ENCODE data around the gene CCDC33. TPM values are rescaled to one million over a fixed set of nuclear protein-coding genes. Genes with fewer than 3 reads are reported as not detected.

Gene CCDC33
- total RNA-seq, 1 experiment from 2014 or later: 10.6 TPM

DNA sequence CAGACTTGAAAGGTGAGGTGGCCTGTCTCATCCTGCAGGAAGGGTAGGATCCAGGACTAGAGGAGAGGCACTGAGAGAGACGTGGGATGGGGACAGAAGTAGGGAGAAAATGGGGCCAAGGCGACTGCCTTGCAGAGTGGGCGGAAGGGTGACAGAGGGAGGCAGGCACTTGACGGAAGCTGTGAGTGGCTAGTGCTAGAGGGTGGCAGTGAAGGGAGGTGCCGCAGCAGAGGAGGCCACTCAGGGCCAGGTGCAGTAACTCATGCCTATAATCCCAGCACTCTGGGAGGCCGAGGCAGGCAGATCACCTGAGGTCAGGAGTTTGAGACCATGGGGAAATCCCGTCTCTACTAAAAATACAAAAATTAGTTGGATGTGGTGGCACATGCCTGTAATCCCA, 7.3 kb downstream of the CCDC33 start:
- ATAC-seq: no peak
- H3K9me3 Mint-ChIP-seq: no peaks in the 10 kb centered on the region
- no peak overlapping the region for H3K27ac Mint-ChIP-seq
- H3K27me3 Mint-ChIP-seq (ENCODE audit: low read depth): peaks cover 31% of the 10 kb centered on the region
- TF ChIP-seq GABPB1 (CRISPR knock-in tag; IDR thresholded peaks at IDR 0.05): no peak
- no peak for TF ChIP-seq NFYB (CRISPR knock-in tag; conservative IDR thresholded peaks at IDR 0.05; ENCODE audit: low read depth)
- no peak for TF ChIP-seq SP1 (CRISPR knock-in tag; conservative IDR thresholded peaks at IDR 0.05)
- TF ChIP-seq, protein P1, sequence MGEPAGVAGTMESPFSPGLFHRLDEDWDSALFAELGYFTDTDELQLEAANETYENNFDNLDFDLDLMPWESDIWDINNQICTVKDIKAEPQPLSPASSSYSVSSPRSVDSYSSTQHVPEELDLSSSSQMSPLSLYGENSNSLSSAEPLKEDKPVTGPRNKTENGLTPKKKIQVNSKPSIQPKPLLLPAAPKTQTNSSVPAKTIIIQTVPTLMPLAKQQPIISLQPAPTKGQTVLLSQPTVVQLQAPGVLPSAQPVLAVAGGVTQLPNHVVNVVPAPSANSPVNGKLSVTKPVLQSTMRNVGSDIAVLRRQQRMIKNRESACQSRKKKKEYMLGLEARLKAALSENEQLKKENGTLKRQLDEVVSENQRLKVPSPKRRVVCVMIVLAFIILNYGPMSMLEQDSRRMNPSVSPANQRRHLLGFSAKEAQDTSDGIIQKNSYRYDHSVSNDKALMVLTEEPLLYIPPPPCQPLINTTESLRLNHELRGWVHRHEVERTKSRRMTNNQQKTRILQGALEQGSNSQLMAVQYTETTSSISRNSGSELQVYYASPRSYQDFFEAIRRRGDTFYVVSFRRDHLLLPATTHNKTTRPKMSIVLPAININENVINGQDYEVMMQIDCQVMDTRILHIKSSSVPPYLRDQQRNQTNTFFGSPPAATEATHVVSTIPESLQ (CRISPR knock-in tag; IDR thresholded peaks at IDR 0.05): no peak
- TF ChIP-seq ZNF532 (CRISPR knock-in tag; IDR thresholded peaks at IDR 0.05; ENCODE audit: borderline replicate concordance): no peak
- TF ChIP-seq HMGA2 (CRISPR knock-in tag; IDR thresholded peaks at IDR 0.05): no peak
- no peak for DNase-seq (ENCODE audit: low spot score)
- H3K4me3 Mint-ChIP-seq: no peak overlapping the region
- peaks cover 46% of the 10 kb centered on the region for H3K4me1 Mint-ChIP-seq
- CTCF ChIA-PET: interaction anchor here (1.2 to 2.1 kb wide), 5 partner anchors 40 to 77 kb away, joined by 3 to 9 read pairs (median 5); partner anchors contain the start of gene STRA6
- POLR2A ChIA-PET: no interaction called here
- H3K36me3 Mint-ChIP-seq: no peaks in the 10 kb centered on the region

DNA sequence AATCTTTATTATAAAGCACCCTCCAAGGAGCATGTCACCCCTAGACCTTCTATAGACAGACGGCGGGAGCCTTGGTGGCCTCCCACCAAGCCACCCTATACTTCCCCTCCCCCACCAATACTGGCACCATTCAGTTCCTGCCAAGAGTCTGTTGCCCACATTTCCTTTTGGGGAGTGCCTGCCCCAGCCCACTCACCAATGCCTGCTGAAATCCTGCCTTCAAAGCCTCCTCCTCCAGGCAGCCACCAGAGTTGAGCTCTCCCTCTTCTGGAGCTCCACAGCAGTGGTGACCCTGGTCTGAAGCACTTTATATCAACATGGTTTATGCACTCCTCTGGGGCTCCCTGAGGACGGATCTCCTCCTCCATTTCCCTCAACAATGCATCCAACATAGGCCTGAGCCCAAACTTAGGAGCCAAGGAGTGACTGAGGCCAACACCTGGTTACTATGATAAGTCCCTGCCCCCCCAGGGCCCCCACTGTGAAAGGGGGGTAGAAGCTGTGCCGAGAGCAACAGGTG, 8.8 kb downstream of the CCDC33 start:
- DNase-seq (ENCODE audit: low spot score) (no peak), ATAC-seq (peak; percentile 9; the same call in 1 of the 2 replicates)
- Mint-ChIP-seq H3K27ac (no peak overlapping the region), H3K27me3 (ENCODE audit: low read depth) (peaks cover 26% of the 10 kb centered on the region), H3K4me3 (peak overlapping the region; percentile 59), H3K9me3 (no peaks in the 10 kb centered on the region), H3K36me3 (no peaks in the 10 kb centered on the region), H3K4me1 (peaks cover 32% of the 10 kb centered on the region)
- CTCF ChIA-PET: interaction anchor here (0.7 to 2.1 kb wide), 13 partner anchors 10 to 280 kb away, joined by 3 to 12 read pairs (median 5); partner anchors contain the start of gene STRA6
- TF ChIP-seq TEAD1 (CRISPR knock-in tag; IDR thresholded peaks at IDR 0.05): no peak
- no peak for TF ChIP-seq ZNF671 (CRISPR knock-in tag; IDR thresholded peaks at IDR 0.05)
- no peak for TF ChIP-seq JAZF1 (CRISPR knock-in tag; IDR thresholded peaks at IDR 0.05)
- no peak for TF ChIP-seq MAX (CRISPR knock-in tag; IDR thresholded peaks at IDR 0.05)
- TF ChIP-seq, protein P2, sequence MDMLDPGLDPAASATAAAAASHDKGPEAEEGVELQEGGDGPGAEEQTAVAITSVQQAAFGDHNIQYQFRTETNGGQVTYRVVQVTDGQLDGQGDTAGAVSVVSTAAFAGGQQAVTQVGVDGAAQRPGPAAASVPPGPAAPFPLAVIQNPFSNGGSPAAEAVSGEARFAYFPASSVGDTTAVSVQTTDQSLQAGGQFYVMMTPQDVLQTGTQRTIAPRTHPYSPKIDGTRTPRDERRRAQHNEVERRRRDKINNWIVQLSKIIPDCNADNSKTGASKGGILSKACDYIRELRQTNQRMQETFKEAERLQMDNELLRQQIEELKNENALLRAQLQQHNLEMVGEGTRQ (CRISPR knock-in tag; IDR thresholded peaks at IDR 0.05): no peak
- no peak for TF ChIP-seq ZNF532 (CRISPR knock-in tag; IDR thresholded peaks at IDR 0.05; ENCODE audit: borderline replicate concordance)
- TF ChIP-seq, protein P1 (CRISPR knock-in tag; IDR thresholded peaks at IDR 0.05): no peak
- no peak for TF ChIP-seq ATF1 (CRISPR knock-in tag; IDR thresholded peaks at IDR 0.05)
- POLR2A ChIA-PET: interaction anchor here (1.4 kb wide), 1 partner anchor 42 kb away, joined by 3 read pairs; the partner anchor contains the start of gene STRA6

Measured in WTC11 (cell line).